Neural progenitor cell (in vitro differentiated cells): ENCODE results near the gene USP37. TPM values are rescaled to one million over a fixed set of nuclear protein-coding genes. Genes with fewer than 3 reads are reported as not detected.

ENCODE experiments used
- DNase-seq: peaks from one replicate; pipeline ENCODE4 v3.0.0-alpha.2; 2016; ENCODE audit warnings: low spot score
- H2AFZ ChIP-seq: fragments of 200-600 bp; sonication (generic); replicated peaks from 2 replicates; pipeline ENCODE4 v1.6.1; 2016; ENCODE audit warnings: antibody characterized with exemption
- H3F3A ChIP-seq: fragments of 200-600 bp; sonication (generic); 2 replicates; pipeline ENCODE4 v1.6.1; 2016; ENCODE audit warnings: antibody characterized with exemption, low read depth
- H3K27ac ChIP-seq: fragments of 200-600 bp; sonication (generic); 2 replicates; pipeline ENCODE4 v1.5.1; 2016; ENCODE audit warnings: mild to moderate bottlenecking
- H3K27me3 ChIP-seq: fragments of 200-600 bp; sonication (generic); 2 replicates; pipeline ENCODE4 v1.6.1; 2016; ENCODE audit warnings: mild to moderate bottlenecking, moderate library complexity
- H3K36me3 ChIP-seq: fragments of 200-600 bp; sonication (generic); 2 replicates; pipeline ENCODE4 v1.5.1; 2016
- H3K4me1 ChIP-seq: fragments of 200-600 bp; sonication (generic); 2 replicates; pipeline ENCODE4 v1.6.1; 2016; ENCODE audit warnings: mixed run types
- H3K4me2 ChIP-seq: fragments of 200-600 bp; sonication (generic); 2 replicates; pipeline ENCODE4 v1.6.1; 2016
- H3K4me3 ChIP-seq: fragments of 200-600 bp; sonication (generic); 2 replicates; pipeline ENCODE4 v1.5.1; 2016
- H3K79me2 ChIP-seq: fragments of 200-600 bp; sonication (generic); 2 replicates; pipeline ENCODE4 v1.6.1; 2016; ENCODE audit warnings: low read depth
- H3K9ac ChIP-seq: fragments of 200-600 bp; sonication (generic); 2 replicates; pipeline ENCODE4 v1.6.1; 2016
- H3K9me3 ChIP-seq: fragments of 200-600 bp; sonication (generic); 2 replicates; pipeline ENCODE4 v1.5.1; 2016; ENCODE audit warnings: low read depth
- H4K20me1 ChIP-seq: fragments of 200-600 bp; sonication (generic); 2 replicates; pipeline ENCODE4 v1.6.1; 2016; ENCODE audit warnings: low read depth
- H3K27ac Mint-ChIP-seq: 3 replicates; pipeline ENCODE4 v1.8.0; 2021; ENCODE audit warnings: mixed read lengths
- H3K27me3 Mint-ChIP-seq: 2 replicates; pipeline ENCODE4 v1.8.0; 2022; ENCODE audit warnings: low read depth, mild to moderate bottlenecking, inconsistent platforms, moderate library complexity, mixed read lengths; ENCODE audit not compliant: insufficient read depth
- H3K36me3 Mint-ChIP-seq: 3 replicates; pipeline ENCODE4 v1.8.0; 2021; ENCODE audit warnings: mixed read lengths
- H3K4me1 Mint-ChIP-seq: 3 replicates; pipeline ENCODE4 v1.8.0; 2021; ENCODE audit warnings: mixed read lengths
- H3K4me3 Mint-ChIP-seq: 3 replicates; pipeline ENCODE4 v1.8.0; 2021; ENCODE audit warnings: mild to moderate bottlenecking, moderate library complexity, mixed read lengths
- H3K9me3 Mint-ChIP-seq: 3 replicates; pipeline ENCODE4 v1.8.0; 2020; ENCODE audit warnings: mixed read lengths
- EZH2 ChIP-seq: fragments of 200-600 bp; sonication (generic); IDR thresholded peaks from 2 replicates; pipeline ENCODE4 v1.6.1; 2017; ENCODE audit warnings: antibody characterized with exemption, mild to moderate bottlenecking, moderate library complexity
- EZH2phosphoT487 ChIP-seq: fragments of 200-600 bp; sonication (generic); IDR thresholded peaks from 2 replicates; pipeline ENCODE4 v1.6.1; 2017; ENCODE audit warnings: antibody characterized with exemption
- total RNA-seq: library from RNA; depleted of rRNA; stranded (reverse); fragments of >200 nt; gene quantifications from 2 replicates; pipeline ENCODE4 v1.2.3, GENCODE V29; 2015; ENCODE audit warnings: low replicate concordance
- TF ChIP-seq, protein P1 (sequence below): fragments of 200-600 bp; sonication (generic); IDR thresholded peaks from 2 replicates; pipeline ENCODE4 v1.5.1; 2017; ENCODE audit warnings: antibody characterized with exemption, mild to moderate bottlenecking

USP37 gene
- total RNA-seq, 1 donor from 2014 or later: 35.1 TPM

DNA sequence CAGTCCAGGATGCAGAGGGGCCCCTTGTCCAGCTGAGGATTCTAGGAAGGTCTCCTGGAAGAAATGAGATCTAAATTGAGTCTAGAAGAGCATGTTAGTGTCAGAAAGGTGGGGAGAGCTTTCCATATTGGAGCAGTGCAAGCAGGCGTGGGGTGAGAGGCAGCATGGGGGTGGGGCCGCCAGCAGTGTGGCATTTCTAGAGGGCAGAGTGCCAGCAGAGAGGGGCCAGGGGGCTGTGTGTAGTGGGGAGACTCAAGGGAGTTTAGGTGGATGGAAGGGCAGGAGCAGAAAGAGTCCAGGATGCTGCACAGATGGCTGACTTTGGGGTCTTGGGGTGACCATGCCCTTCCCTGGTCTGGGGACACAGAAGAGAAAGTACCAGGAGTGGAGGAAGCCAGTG lies 147.1 kb downstream of the USP37 start:
- Mint-ChIP-seq H3K4me3 (peak overlapping the region; percentile 1), H3K27ac (peak overlapping the region; percentile 14), H3K9me3 (no peaks in the 10 kb centered on the region), H3K27me3 (peaks cover 5% of the 10 kb centered on the region), H3K36me3 (no peaks in the 10 kb centered on the region), H3K4me1 (peaks cover 15% of the 10 kb centered on the region)
- Histone ChIP-seq H3K79me2 (no peaks in the 10 kb centered on the region), H4K20me1 (no peaks in the 10 kb centered on the region), H3K4me1 (no peaks in the 10 kb centered on the region), H3K9ac (no peak overlapping the region), H3K4me3 (no peak overlapping the region), H2AFZ (no peak overlapping the region), H3F3A (no peaks in the 10 kb centered on the region), H3K4me2 (no peak overlapping the region), H3K9me3 (no peaks in the 10 kb centered on the region), H3K27me3 (no peaks in the 10 kb centered on the region), H3K36me3 (no peaks in the 10 kb centered on the region), H3K27ac (no peak overlapping the region)
- no peak for DNase-seq
- TF ChIP-seq EZH2phosphoT487 (no peak), EZH2 (no peak)
- TF ChIP-seq, protein P1, sequence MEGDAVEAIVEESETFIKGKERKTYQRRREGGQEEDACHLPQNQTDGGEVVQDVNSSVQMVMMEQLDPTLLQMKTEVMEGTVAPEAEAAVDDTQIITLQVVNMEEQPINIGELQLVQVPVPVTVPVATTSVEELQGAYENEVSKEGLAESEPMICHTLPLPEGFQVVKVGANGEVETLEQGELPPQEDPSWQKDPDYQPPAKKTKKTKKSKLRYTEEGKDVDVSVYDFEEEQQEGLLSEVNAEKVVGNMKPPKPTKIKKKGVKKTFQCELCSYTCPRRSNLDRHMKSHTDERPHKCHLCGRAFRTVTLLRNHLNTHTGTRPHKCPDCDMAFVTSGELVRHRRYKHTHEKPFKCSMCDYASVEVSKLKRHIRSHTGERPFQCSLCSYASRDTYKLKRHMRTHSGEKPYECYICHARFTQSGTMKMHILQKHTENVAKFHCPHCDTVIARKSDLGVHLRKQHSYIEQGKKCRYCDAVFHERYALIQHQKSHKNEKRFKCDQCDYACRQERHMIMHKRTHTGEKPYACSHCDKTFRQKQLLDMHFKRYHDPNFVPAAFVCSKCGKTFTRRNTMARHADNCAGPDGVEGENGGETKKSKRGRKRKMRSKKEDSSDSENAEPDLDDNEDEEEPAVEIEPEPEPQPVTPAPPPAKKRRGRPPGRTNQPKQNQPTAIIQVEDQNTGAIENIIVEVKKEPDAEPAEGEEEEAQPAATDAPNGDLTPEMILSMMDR: no peak

DNA sequence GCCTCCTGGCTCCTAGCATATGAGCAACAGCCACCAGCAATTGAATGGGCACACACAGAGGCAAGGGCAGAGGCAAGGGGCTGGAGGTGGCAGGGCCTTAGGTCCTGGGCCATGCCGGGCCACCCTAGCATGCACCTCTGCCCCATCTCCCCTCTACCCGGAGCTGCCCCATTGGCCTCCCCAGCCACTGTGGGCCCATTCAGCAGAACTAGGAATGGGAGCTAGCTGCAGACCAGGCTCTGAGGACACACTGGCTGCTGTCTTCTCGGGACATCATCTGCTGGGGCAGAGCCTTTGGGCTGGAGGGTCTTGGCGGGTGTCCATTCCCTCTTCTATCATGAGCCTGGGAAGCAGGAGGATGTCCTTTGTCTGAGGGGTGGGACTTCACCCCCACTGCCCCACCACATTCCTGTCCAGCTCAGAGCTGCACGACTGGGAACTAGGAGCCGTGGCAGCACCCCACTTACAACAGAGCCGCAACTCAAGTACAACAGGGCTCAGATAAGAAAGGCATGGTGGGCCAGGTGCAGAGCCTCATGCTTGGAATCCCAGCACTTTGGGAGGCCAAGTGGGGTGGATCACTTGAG lies 148.4 kb downstream of the USP37 start:
- no peaks in the 10 kb centered on the region for H4K20me1 ChIP-seq
- H3K4me3 Mint-ChIP-seq: no peak overlapping the region
- H3K4me2 ChIP-seq: no peak overlapping the region
- H3K4me3 ChIP-seq: no peak overlapping the region
- H3K9me3 ChIP-seq: no peaks in the 10 kb centered on the region
- H3K4me1 ChIP-seq: no peaks in the 10 kb centered on the region
- TF ChIP-seq EZH2 (no peak), EZH2phosphoT487 (no peak)
- TF ChIP-seq, protein P1: no peak
- H3K27me3 ChIP-seq: no peaks in the 10 kb centered on the region
- H3K9ac ChIP-seq: no peak overlapping the region
- H2AFZ ChIP-seq: peak overlapping the region; percentile 10
- H3K27ac ChIP-seq: no peak overlapping the region
- H3K4me1 Mint-ChIP-seq: peaks cover 15% of the 10 kb centered on the region
- no peaks in the 10 kb centered on the region for H3F3A ChIP-seq
- no peaks in the 10 kb centered on the region for H3K9me3 Mint-ChIP-seq
- peaks cover 5% of the 10 kb centered on the region for H3K27me3 Mint-ChIP-seq
- no peak overlapping the region for H3K27ac Mint-ChIP-seq
- no peaks in the 10 kb centered on the region for H3K36me3 ChIP-seq
- no peaks in the 10 kb centered on the region for H3K36me3 Mint-ChIP-seq
- DNase-seq: no peak
- H3K79me2 ChIP-seq: no peaks in the 10 kb centered on the region

DNA sequence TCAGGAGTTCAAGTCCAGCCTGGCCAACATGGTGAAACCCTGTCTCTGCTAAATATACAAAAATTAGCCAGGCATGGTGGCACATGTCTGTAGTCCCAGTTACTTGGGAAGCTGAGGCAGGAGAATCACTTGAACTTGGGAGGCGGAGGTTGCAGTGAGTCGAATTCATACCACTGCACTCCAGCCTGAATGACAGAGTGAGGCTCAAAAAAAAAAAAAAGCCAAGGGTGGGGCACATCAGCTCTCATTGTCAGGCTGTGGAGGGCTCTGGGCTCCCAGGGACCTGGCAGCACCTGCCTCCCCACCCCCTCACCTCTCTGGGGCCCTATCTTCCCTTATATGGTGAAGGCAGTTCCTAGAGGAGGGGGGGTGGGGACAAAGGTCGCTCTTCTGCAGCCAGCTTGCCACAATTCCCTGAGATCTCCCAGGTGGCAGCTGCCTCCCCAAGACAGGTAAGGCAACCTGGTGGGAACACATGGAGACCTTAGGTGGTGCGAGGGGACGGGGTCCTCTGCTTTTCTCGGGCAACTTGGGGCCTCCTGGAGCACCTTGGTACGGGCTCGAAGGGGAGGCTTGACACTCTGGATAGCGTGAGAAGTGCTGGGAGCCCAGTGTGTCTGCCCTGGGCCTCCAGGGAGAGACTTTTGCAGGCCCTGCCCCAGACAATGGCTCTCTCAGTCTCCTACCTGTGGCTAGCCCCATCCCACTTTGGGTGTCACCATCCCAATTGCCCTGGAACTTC lies 149.3 kb downstream of the USP37 start, which contains the start of gene VIL1:
TSS of gene VIL1 (plus strand) at position 407 of the 742 bp plus-strand sequence. CDS start 4,656 bp downstream, outside the sequence.
- H3K4me3 ChIP-seq: no peak within 1 kb of the TSS

More for the DNA sequence above, 149.3 kb downstream of the USP37 start, which contains the start of gene VIL1:
- TF ChIP-seq, protein P1: no peak
- no peak for TF ChIP-seq EZH2
- no peak for TF ChIP-seq EZH2phosphoT487
- Mint-ChIP-seq H3K27ac (no peak within 1 kb of the TSS), H3K9me3 (no peaks in the 10 kb centered on the region), H3K4me3 (no peak within 1 kb of the TSS), H3K27me3 (peaks cover 5% of the 10 kb centered on the region), H3K36me3 (no peaks in the 10 kb centered on the region), H3K4me1 (peaks cover 13% of the 10 kb centered on the region)
- H3K27me3 ChIP-seq: no peaks in the 10 kb centered on the region
- no peak within 1 kb of the TSS for H3K27ac ChIP-seq
- no peaks in the 10 kb centered on the region for H3K36me3 ChIP-seq
- DNase-seq: no peak
- no peaks in the 10 kb centered on the region for H3F3A ChIP-seq
- H3K9me3 ChIP-seq: no peaks in the 10 kb centered on the region
- H2AFZ ChIP-seq: peak within 1 kb of the TSS; percentile 10
- H3K4me2 ChIP-seq: no peak within 1 kb of the TSS
- no peak within 1 kb of the TSS for H3K9ac ChIP-seq
- no peaks in the 10 kb centered on the region for H3K79me2 ChIP-seq
- H3K4me1 ChIP-seq: no peaks in the 10 kb centered on the region
- H4K20me1 ChIP-seq: no peaks in the 10 kb centered on the region
